Measurements from ENCODE around the gene PLCB2. TPM values are rescaled to one million over a fixed set of nuclear protein-coding genes. Genes with fewer than 3 reads are reported as not detected.

The PLCB2 gene
- polyA plus RNA-seq, 1 donor from 2014 or later: 7.4 TPM

DNA sequence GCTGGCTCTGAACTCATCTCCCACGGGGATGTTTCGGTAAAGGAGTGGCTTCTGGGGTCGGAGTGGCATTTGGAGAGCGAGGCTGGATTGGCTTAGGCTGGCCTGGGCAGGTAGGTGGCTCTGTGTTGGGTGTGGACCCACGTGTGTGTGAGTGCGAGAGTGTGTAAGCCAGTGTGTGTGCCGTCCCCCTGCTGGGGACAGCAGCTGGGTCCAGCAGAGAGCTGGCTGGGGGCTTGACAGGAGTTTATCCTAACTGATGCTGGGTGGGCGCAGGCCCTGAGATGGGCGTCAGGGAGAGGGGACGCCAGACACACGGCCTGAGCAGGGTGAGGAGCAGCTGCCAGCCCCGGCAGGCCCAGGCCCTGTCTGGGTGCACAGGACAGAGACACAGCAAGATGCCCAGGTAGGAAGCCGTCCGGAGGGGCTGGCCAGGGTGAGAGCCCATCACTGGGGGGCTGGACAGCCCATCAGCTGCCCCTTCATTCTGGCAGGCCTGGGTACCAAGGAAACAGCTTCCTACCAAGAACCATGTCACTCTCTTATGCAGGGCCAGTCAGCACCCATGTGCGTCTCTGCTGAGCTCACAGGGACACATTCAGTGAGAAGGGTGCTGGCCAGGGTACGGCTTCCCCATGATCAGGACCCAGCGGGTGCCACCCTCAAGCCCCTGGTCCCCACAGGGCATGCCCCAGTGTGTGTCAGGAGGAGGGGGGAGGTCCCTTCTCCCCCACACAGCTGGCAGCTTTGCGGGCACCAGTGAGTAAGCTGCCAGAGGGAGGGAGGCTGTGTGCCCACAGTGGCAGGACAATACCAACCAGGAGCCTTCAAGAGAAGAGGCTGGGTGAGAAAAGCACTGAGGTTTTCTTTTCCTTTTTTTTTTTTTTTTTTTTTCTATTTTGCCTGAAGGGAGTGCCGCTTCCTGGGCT, 67.8 kb downstream of the PLCB2 start:
- TF ChIP-seq, protein P1, sequence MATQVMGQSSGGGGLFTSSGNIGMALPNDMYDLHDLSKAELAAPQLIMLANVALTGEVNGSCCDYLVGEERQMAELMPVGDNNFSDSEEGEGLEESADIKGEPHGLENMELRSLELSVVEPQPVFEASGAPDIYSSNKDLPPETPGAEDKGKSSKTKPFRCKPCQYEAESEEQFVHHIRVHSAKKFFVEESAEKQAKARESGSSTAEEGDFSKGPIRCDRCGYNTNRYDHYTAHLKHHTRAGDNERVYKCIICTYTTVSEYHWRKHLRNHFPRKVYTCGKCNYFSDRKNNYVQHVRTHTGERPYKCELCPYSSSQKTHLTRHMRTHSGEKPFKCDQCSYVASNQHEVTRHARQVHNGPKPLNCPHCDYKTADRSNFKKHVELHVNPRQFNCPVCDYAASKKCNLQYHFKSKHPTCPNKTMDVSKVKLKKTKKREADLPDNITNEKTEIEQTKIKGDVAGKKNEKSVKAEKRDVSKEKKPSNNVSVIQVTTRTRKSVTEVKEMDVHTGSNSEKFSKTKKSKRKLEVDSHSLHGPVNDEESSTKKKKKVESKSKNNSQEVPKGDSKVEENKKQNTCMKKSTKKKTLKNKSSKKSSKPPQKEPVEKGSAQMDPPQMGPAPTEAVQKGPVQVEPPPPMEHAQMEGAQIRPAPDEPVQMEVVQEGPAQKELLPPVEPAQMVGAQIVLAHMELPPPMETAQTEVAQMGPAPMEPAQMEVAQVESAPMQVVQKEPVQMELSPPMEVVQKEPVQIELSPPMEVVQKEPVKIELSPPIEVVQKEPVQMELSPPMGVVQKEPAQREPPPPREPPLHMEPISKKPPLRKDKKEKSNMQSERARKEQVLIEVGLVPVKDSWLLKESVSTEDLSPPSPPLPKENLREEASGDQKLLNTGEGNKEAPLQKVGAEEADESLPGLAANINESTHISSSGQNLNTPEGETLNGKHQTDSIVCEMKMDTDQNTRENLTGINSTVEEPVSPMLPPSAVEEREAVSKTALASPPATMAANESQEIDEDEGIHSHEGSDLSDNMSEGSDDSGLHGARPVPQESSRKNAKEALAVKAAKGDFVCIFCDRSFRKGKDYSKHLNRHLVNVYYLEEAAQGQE (IDR thresholded peaks at IDR 0.05; ENCODE audit: borderline replicate concordance): no peak
- TF ChIP-seq TAF1 (IDR thresholded peaks at IDR 0.05; ENCODE audit: low read depth): no peak
- no peak for TF ChIP-seq RAD21 (conservative IDR thresholded peaks at IDR 0.05)
- no peak for TF ChIP-seq EZH2 (IDR thresholded peaks at IDR 0.05; ENCODE audit: borderline replicate concordance, insufficient read depth, low read length, poor library complexity, severe bottlenecking)
- TF ChIP-seq SMC3 (conservative IDR thresholded peaks at IDR 0.05; ENCODE audit: poor library complexity): no peak
- TF ChIP-seq, protein P2, sequence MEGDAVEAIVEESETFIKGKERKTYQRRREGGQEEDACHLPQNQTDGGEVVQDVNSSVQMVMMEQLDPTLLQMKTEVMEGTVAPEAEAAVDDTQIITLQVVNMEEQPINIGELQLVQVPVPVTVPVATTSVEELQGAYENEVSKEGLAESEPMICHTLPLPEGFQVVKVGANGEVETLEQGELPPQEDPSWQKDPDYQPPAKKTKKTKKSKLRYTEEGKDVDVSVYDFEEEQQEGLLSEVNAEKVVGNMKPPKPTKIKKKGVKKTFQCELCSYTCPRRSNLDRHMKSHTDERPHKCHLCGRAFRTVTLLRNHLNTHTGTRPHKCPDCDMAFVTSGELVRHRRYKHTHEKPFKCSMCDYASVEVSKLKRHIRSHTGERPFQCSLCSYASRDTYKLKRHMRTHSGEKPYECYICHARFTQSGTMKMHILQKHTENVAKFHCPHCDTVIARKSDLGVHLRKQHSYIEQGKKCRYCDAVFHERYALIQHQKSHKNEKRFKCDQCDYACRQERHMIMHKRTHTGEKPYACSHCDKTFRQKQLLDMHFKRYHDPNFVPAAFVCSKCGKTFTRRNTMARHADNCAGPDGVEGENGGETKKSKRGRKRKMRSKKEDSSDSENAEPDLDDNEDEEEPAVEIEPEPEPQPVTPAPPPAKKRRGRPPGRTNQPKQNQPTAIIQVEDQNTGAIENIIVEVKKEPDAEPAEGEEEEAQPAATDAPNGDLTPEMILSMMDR (IDR thresholded peaks at IDR 0.05; ENCODE audit: poor library complexity, severe bottlenecking): no peak
- TF ChIP-seq POLR2AphosphoS5 (IDR thresholded peaks at IDR 0.05): no peak
- no peak for TF ChIP-seq MXI1 (conservative IDR thresholded peaks at IDR 0.05; ENCODE audit: poor library complexity, severe bottlenecking)
- TF ChIP-seq EP300 (conservative IDR thresholded peaks at IDR 0.05; ENCODE audit: poor library complexity, severe bottlenecking): no peak
- Histone ChIP-seq H3K36me3 (ENCODE audit: insufficient read depth, low read length) (no peaks in the 10 kb centered on the region), H2AFZ (ENCODE audit: low read depth, low read length) (no peak overlapping the region), H3F3A (ENCODE audit: insufficient read depth, low read length, poor library complexity, severe bottlenecking) (no peaks in the 10 kb centered on the region), H3K4me3 (ENCODE audit: low read length) (peak overlapping the region; percentile 71), H3K4me2 (ENCODE audit: low read length) (peak overlapping the region; percentile 97), H3K9me3 (ENCODE audit: low read length) (no peaks in the 10 kb centered on the region), H3K9me2 (ENCODE audit: insufficient read depth, low read length) (no peaks in the 10 kb centered on the region), H3K9ac (ENCODE audit: low read length) (peak overlapping the region; percentile 76), H3K79me2 (replicated peaks; ENCODE audit: insufficient read depth, low read length) (no peaks in the 10 kb centered on the region), H3K27ac (ENCODE audit: low read length) (peak overlapping the region; percentile 81), H3K27me3 (ENCODE audit: insufficient read depth, low read depth, low read length) (no peaks in the 10 kb centered on the region), H4K20me1 (ENCODE audit: insufficient read depth) (no peaks in the 10 kb centered on the region)

DNA sequence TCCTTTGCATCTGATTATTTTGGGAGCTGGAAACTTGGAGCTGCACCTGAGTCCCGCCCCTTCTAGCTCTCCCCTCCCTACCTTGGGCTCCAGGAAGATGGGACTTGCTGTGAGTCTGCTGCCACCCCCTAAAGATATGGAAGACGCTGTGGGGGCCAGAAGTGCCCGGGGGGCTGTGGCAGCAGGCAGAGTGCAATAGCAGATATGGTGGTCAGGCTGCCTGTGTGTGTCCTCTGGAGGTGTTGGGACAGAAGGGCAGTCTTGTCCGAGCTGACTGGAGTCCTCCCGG, 68.4 kb downstream of the PLCB2 start:
- no peaks in the 10 kb centered on the region for H3F3A ChIP-seq (ENCODE audit: insufficient read depth, low read length, poor library complexity, severe bottlenecking)
- H3K27ac ChIP-seq (ENCODE audit: low read length): peak overlapping the region; percentile 81
- peak overlapping the region; percentile 76 for H3K9ac ChIP-seq (ENCODE audit: low read length)
- H3K4me3 ChIP-seq (ENCODE audit: low read length): peak overlapping the region; percentile 71
- TF ChIP-seq TAF1 (IDR thresholded peaks at IDR 0.05; ENCODE audit: low read depth) (no peak), RAD21 (conservative IDR thresholded peaks at IDR 0.05) (no peak), SMC3 (conservative IDR thresholded peaks at IDR 0.05; ENCODE audit: poor library complexity) (no peak)
- no peaks in the 10 kb centered on the region for H3K9me3 ChIP-seq (ENCODE audit: low read length)
- peak overlapping the region; percentile 97 for H3K4me2 ChIP-seq (ENCODE audit: low read length)
- no peaks in the 10 kb centered on the region for H3K36me3 ChIP-seq (ENCODE audit: insufficient read depth, low read length)
- peak overlapping the region; percentile 46 for H2AFZ ChIP-seq (ENCODE audit: low read depth, low read length)
- H3K79me2 ChIP-seq (replicated peaks; ENCODE audit: insufficient read depth, low read length): no peaks in the 10 kb centered on the region
- no peaks in the 10 kb centered on the region for H4K20me1 ChIP-seq (ENCODE audit: insufficient read depth)
- no peaks in the 10 kb centered on the region for H3K27me3 ChIP-seq (ENCODE audit: insufficient read depth, low read depth, low read length)
- no peaks in the 10 kb centered on the region for H3K9me2 ChIP-seq (ENCODE audit: insufficient read depth, low read length)
